ENCODE data around the gene SFRP5.

The SFRP5 gene

DNA sequence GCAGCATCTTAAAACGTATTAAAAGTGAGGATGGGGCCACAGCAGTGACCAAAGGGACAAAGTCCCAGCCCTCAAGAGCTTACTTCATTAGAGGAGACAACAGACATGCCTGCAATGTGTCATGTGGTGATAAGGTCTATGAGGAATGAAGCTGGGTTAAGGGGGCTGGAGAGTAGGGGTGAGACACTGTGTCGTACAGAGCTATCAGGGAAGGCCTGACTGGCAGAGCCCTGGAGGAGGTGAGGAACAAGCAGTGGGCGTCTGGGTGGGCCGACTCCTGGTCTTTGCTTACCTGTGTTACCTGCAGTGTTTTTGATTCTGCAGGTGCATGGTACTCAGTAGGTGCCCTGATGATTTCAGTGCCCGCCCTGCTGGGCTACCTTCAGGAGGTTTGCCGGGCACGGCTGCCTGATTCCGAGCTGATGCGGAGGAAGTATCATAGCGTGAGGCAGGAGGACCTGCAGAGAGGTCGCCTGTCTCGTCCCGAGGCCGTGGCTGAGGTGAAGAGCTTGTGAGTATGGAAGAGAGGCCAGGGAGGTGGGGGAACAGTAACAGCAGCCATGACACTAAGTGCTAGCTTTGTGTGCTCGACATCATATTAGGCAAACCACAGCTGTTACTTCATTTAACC, 27.3 kb downstream of the SFRP5 start:
- Histone ChIP-seq H3K9ac (ENCODE audit: low read length) (no peak overlapping the region), H2AFZ (ENCODE audit: low read length) (no peak overlapping the region), H3K9me3 (ENCODE audit: low read length) (no peaks in the 10 kb centered on the region), H3K79me2 (ENCODE audit: insufficient read depth, low read length) (no peaks in the 10 kb centered on the region), H3K4me3 (ENCODE audit: low read depth, low read length, poor library complexity, severe bottlenecking) (no peak overlapping the region), H4K20me1 (ENCODE audit: insufficient read depth, low read length) (no peaks in the 10 kb centered on the region), H3K9me2 (ENCODE audit: low read depth, low read length) (no peaks in the 10 kb centered on the region), H3F3A (ENCODE audit: insufficient read depth, low read length) (no peaks in the 10 kb centered on the region), H3K36me3 (ENCODE audit: insufficient read depth, low read length) (peaks cover 34% of the 10 kb centered on the region; the same call in 1 of the 2 replicates), H3K27ac (ENCODE audit: low read depth, low read length, poor library complexity, severe bottlenecking) (no peak overlapping the region), H3K4me1 (ENCODE audit: insufficient read depth, low read length, severe bottlenecking) (no peaks in the 10 kb centered on the region), H3K27me3 (ENCODE audit: insufficient read depth, low read length) (no peaks in the 10 kb centered on the region), H3K4me2 (ENCODE audit: low read length) (no peak overlapping the region)
- no peak for TF ChIP-seq EZH2 (IDR thresholded peaks at IDR 0.05; ENCODE audit: borderline replicate concordance, low read length)
- TF ChIP-seq, protein P1, sequence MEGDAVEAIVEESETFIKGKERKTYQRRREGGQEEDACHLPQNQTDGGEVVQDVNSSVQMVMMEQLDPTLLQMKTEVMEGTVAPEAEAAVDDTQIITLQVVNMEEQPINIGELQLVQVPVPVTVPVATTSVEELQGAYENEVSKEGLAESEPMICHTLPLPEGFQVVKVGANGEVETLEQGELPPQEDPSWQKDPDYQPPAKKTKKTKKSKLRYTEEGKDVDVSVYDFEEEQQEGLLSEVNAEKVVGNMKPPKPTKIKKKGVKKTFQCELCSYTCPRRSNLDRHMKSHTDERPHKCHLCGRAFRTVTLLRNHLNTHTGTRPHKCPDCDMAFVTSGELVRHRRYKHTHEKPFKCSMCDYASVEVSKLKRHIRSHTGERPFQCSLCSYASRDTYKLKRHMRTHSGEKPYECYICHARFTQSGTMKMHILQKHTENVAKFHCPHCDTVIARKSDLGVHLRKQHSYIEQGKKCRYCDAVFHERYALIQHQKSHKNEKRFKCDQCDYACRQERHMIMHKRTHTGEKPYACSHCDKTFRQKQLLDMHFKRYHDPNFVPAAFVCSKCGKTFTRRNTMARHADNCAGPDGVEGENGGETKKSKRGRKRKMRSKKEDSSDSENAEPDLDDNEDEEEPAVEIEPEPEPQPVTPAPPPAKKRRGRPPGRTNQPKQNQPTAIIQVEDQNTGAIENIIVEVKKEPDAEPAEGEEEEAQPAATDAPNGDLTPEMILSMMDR (IDR thresholded peaks at IDR 0.05; ENCODE audit: low read length), result no peak

DNA sequence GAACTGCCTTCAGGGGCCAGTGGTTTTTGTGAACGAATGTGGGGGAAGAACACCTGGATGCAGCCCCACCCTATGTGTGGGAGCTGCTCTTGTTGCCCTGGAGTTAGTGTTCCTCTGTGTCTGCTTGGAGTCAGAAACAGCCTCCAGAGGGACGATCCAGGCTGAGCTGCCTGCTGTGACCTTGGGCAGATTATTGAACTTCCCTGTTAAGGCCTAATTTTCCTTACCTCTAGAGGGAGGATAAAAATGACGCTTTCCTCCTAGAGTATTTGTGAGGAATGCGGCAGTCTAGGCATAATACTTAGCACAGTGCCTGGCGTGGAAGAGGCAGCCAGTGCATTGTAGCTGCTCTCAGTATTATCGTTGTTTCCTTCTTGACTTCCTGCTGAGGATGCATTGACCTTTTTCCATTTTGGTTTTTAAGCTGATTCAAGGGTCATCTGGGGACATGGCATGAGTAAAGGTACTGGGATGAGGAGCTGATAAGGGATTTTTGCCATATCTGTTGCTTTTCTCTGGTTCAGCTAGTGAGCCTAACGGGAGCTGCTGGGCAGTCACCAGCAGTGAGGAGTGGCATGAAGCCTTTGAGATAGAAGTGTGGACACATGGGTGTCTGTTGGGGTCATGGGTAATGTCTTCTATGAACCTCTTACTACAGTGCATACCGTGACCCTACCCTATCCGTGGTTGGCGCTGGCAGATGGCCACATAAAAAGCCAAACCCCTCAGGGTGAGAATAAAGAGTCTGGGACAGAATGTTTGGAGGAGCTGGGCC, 28.4 kb downstream of the SFRP5 start:
- no peak overlapping the region for H3K27ac ChIP-seq (ENCODE audit: low read depth, low read length, poor library complexity, severe bottlenecking)
- H3F3A ChIP-seq (ENCODE audit: insufficient read depth, low read length), result no peaks in the 10 kb centered on the region
- H4K20me1 ChIP-seq (ENCODE audit: insufficient read depth, low read length), result no peaks in the 10 kb centered on the region
- H3K9ac ChIP-seq (ENCODE audit: low read length), result no peak overlapping the region
- H3K4me2 ChIP-seq (ENCODE audit: low read length), result no peak overlapping the region
- H3K9me2 ChIP-seq (ENCODE audit: low read depth, low read length), result no peaks in the 10 kb centered on the region
- H3K79me2 ChIP-seq (ENCODE audit: insufficient read depth, low read length), result no peaks in the 10 kb centered on the region
- no peaks in the 10 kb centered on the region for H3K27me3 ChIP-seq (ENCODE audit: insufficient read depth, low read length)
- H3K36me3 ChIP-seq (ENCODE audit: insufficient read depth, low read length), result peaks cover 27% of the 10 kb centered on the region; the same call in 1 of the 2 replicates
- no peak for TF ChIP-seq EZH2 (IDR thresholded peaks at IDR 0.05; ENCODE audit: borderline replicate concordance, low read length)
- TF ChIP-seq, protein P1 (IDR thresholded peaks at IDR 0.05; ENCODE audit: low read length), result no peak
- H3K4me1 ChIP-seq (ENCODE audit: insufficient read depth, low read length, severe bottlenecking), result peaks cover 3% of the 10 kb centered on the region
- no peaks in the 10 kb centered on the region for H3K9me3 ChIP-seq (ENCODE audit: low read length)
- no peak overlapping the region for H3K4me3 ChIP-seq (ENCODE audit: low read depth, low read length, poor library complexity, severe bottlenecking)
- no peak overlapping the region for H2AFZ ChIP-seq (ENCODE audit: low read length)

DNA sequence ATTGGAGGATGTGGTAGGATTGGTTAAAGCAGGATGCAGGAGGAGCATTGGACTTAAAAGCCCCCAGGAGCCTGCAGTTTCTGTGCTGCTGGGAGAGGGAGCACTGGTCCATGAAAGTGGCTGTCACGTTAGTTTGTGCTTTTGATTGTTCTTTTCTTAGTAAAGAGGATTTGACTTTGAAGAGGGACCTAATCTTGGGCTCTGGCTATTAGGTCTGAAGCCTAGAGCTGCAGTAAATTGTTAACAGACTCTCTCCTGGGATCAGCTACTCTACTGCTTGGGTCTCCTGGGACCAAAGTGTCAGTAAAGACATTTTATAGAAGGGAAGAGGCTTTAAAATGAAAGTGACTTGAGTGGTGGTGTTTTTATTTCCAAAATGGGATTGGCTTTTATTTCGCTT, 31.2 kb downstream of the SFRP5 start:
- Histone ChIP-seq H3K4me3 (ENCODE audit: low read depth, low read length, poor library complexity, severe bottlenecking) (no peak overlapping the region), H4K20me1 (ENCODE audit: insufficient read depth, low read length) (no peaks in the 10 kb centered on the region), H3K36me3 (ENCODE audit: insufficient read depth, low read length) (peaks cover 24% of the 10 kb centered on the region), H3K9me3 (ENCODE audit: low read length) (no peaks in the 10 kb centered on the region), H3K9me2 (ENCODE audit: low read depth, low read length) (no peaks in the 10 kb centered on the region), H3K27ac (ENCODE audit: low read depth, low read length, poor library complexity, severe bottlenecking) (no peak overlapping the region), H3K9ac (ENCODE audit: low read length) (no peak overlapping the region), H3K4me1 (ENCODE audit: insufficient read depth, low read length, severe bottlenecking) (peaks cover 19% of the 10 kb centered on the region), H3K4me2 (ENCODE audit: low read length) (no peak overlapping the region), H2AFZ (ENCODE audit: low read length) (no peak overlapping the region), H3F3A (ENCODE audit: insufficient read depth, low read length) (no peaks in the 10 kb centered on the region), H3K79me2 (ENCODE audit: insufficient read depth, low read length) (peaks cover 8% of the 10 kb centered on the region; the same call in 1 of the 2 replicates), H3K27me3 (ENCODE audit: insufficient read depth, low read length) (no peaks in the 10 kb centered on the region)
- no peak for TF ChIP-seq EZH2 (IDR thresholded peaks at IDR 0.05; ENCODE audit: borderline replicate concordance, low read length)
